Skeletal muscle satellite cell (primary cell): ENCODE results near the gene ABCF1.

ENCODE experiments used
- H3K27me3 ChIP-seq: 2 replicates; pipeline ENCODE4 v1.7.0; 2013; ENCODE audit warnings: low read length; ENCODE audit not compliant: control insufficient read depth, insufficient read depth
- H3K36me3 ChIP-seq: 2 replicates; pipeline ENCODE4 v1.7.0; 2013; ENCODE audit warnings: mild to moderate bottlenecking, control low read depth, low read length; ENCODE audit not compliant: insufficient read depth
- H3K4me1 ChIP-seq: 2 replicates; pipeline ENCODE4 v1.7.0; 2013; ENCODE audit warnings: low read length; ENCODE audit not compliant: control insufficient read depth, insufficient read depth
- H3K4me2 ChIP-seq: 2 replicates; pipeline ENCODE4 v1.7.0; 2013; ENCODE audit warnings: mild to moderate bottlenecking, low read length
- H3K4me3 ChIP-seq: 2 replicates; pipeline ENCODE4 v1.7.0; 2013; ENCODE audit warnings: low read length
- H3K9ac ChIP-seq: 2 replicates; pipeline ENCODE4 v1.7.0; 2013; ENCODE audit warnings: mild to moderate bottlenecking, low read depth, low read length, moderate library complexity
- H3K9me3 ChIP-seq: replicated peaks from 2 replicates; pipeline ENCODE4 v1.7.0; 2013; ENCODE audit warnings: mild to moderate bottlenecking, control low read depth, low read length
- small RNA-seq: library from RNA; depleted of rRNA; stranded (forward); fragments of <200 nt; gene quantifications from one replicate; pipeline ENCODE3, GENCODE V24; 2012

Gene ABCF1

DNA sequence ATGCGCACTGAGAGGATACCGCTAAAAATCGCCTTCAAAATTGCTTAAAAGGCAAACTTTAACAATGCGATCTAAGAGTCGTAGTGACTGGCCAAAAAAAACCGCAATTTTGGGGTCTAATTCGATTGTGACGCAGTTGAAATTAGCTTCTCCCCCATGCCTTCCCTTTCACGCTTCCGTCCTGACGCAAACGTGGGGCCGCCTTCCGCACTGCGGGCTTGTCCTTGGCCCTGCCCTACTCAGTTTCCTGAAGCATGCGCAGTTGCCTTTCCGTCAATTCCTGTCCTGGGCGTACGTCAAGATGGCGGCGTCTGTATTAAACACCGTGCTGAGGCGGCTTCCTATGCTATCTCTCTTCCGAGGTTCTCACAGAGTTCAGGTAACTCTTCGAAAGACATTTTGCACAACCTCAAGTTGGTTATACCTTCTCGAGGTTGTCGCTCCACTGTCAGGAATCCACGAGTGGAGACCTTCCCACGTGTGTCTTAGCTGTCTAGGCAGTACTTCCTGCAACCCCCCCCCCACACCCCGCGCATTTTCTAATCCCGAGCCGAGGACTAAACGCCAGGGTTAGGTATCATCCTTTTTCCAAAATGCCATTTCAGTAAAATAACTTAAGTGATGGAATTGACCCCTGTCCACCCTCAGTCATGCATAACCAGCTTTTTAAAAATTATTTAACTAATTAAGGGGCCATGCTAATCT is 46.5 kb downstream of the ABCF1 start, which contains the start of gene MRPS18B:
Gene MRPS18B, plus strand, starts transcription at position 276 of the 705 bp plus-strand sequence. Its CDS starts 26 bp downstream, at position 302.
- H3K36me3 ChIP-seq = peaks cover 32% of the 10 kb centered on the region
- H3K4me1 ChIP-seq = peaks cover 31% of the 10 kb centered on the region
- H3K4me2 ChIP-seq = peak within 1 kb of the TSS; percentile 95
- peak within 1 kb of the TSS; percentile 89 for H3K4me3 ChIP-seq
- H3K9ac ChIP-seq = peak within 1 kb of the TSS; percentile 99
- no peaks in the 10 kb centered on the region for H3K27me3 ChIP-seq
- no peaks in the 10 kb centered on the region for H3K9me3 ChIP-seq

DNA sequence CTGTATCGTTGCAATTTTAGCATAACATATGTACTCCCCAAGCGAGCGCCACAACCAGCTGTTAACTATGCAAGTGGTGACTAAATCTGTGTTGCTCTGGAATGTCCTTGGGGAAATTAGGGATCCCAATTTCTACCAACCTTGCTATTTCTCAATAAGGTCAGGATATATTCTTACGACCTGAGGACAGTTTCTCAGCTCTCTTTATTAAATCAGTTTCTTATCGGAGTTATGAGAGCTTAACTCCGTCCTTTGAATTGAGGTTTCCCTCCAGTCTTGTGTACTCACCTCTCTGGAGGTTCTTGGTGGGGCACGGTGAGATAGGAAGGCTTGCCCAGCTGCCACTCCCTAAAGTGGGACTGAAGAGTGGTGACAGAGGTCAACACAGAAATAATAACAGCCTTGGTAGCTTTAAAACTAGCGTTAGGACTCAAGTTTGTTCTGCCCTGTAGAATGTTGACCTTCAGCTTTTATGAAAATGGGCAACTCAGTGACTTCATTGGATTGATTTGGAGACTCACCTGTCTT is 47.1 kb downstream of the ABCF1 start:
- no peaks in the 10 kb centered on the region for H3K9me3 ChIP-seq
- H3K4me2 ChIP-seq = peak overlapping the region; percentile 82
- H3K4me1 ChIP-seq = peaks cover 24% of the 10 kb centered on the region
- peak overlapping the region; percentile 80 for H3K4me3 ChIP-seq
- peak overlapping the region; percentile 99 for H3K9ac ChIP-seq
- H3K36me3 ChIP-seq = peaks cover 37% of the 10 kb centered on the region
- H3K27me3 ChIP-seq = no peaks in the 10 kb centered on the region

DNA sequence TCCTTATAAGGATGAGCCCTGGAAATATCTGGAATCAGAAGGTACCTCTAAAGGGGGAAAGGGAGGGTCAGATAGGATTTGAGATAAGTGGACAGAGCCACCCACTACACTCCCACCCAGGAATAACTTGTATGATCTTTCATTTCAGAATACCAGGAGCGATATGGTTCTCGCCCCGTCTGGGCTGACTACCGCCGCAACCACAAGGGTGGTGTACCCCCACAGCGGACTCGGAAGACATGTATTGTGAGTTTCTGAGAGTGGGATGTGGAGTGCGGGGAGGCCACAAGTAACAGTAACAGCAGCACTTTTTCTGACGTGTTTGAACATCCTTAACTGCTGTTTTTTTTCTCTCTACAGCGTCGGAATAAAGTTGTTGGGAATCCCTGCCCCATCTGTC is 48.3 kb downstream of the ABCF1 start:
- Histone ChIP-seq H3K9ac (peak overlapping the region; percentile 99), H3K4me2 (no peak overlapping the region), H3K4me1 (peaks cover 12% of the 10 kb centered on the region), H3K4me3 (no peak overlapping the region), H3K36me3 (peaks cover 41% of the 10 kb centered on the region), H3K27me3 (no peaks in the 10 kb centered on the region), H3K9me3 (no peaks in the 10 kb centered on the region)

DNA sequence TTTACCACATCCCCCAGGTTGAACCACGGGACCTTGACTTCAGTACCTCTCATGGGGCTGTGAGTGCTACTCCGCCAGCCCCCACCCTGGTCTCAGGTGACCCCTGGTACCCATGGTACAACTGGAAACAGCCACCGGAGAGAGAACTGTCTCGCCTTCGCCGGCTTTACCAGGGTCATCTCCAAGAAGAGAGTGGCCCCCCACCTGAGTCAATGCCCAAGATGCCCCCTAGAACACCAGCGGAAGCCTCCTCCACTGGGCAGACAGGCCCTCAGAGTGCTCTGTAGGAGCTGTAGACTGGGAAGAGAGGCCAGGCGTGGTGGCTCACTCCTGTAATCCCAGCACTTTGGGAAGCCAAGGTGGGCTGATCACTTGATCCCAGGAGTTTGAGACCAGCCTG is 54.3 kb downstream of the ABCF1 start:
- Histone ChIP-seq H3K27me3 (no peaks in the 10 kb centered on the region), H3K4me3 (no peak overlapping the region), H3K9me3 (no peaks in the 10 kb centered on the region), H3K4me1 (peaks cover 14% of the 10 kb centered on the region), H3K9ac (no peak overlapping the region), H3K36me3 (peaks cover 47% of the 10 kb centered on the region), H3K4me2 (no peak overlapping the region)

DNA sequence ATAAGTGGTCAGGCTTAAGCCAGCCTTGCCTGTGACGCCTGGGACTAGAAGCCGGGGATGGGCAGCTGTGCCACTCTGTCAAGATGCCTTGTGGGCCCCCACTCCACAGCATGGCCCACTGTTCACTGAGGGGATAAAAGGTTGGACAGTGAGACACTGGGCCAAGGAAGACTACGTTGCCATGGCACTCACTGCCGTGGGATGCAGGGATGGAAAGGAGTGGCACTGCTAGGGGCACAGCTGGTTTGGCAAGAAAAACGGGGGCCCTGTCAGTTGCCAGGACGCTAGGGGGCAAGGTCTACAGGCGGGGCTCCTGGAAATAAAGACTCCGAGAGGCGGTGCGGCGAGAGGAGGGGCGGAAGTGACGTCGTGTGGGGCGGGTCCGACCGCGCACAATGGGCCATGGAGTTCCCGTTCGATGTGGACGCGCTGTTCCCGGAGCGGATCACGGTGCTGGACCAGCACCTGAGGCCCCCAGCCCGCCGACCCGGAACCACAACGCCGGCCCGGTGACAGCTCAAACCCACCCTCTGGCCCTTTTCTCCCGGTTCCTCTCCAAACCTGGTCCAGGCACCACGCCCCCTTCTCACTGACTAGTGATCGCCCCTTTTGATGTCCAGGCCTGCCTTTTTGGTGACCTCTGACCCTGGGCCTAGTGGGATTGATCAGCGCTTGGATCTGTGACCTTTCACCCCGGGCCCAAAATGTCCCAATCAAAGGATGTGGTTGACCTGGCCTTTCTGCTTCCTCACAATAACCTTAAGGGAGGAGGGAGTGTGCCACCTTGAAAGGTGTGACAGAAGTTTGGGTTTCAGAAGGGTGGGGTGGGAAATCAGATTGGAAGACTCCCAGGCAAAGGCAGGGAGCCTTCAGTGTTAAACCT is 55.5 kb downstream of the ABCF1 start, which contains the start of gene ATAT1:
Gene ATAT1, plus strand, starts transcription at position 391 of the 883 bp plus-strand sequence.
- H3K27me3 ChIP-seq = no peaks in the 10 kb centered on the region
- no peaks in the 10 kb centered on the region for H3K9me3 ChIP-seq
- peak within 1 kb of the TSS; percentile 97 for H3K4me2 ChIP-seq
- peak within 1 kb of the TSS; percentile 84 for H3K4me3 ChIP-seq
- H3K36me3 ChIP-seq = peaks cover 50% of the 10 kb centered on the region
- H3K4me1 ChIP-seq = peaks cover 14% of the 10 kb centered on the region
- H3K9ac ChIP-seq = peak within 1 kb of the TSS; percentile 94

DNA sequence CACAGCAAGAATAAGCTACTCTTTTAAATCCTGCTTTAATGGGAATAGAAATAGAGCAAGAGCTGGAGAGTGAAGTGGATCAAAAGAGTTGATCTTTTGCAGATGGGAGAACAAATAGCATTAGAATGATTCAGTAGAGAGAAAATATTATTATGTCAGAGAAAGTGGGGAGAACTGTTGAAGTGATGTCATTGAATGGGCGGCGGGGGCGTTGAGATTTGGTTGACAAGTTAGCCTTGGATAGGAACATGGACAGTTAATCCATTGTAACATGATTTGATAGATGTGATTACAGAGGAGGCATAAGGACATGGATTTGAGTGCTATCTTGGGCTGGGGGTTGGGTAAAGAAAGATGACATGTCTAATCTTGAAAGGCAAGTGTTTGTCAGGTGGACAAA is 64.6 kb downstream of the ABCF1 start:
- peaks cover 25% of the 10 kb centered on the region for H3K36me3 ChIP-seq
- no peaks in the 10 kb centered on the region for H3K4me1 ChIP-seq
- H3K4me3 ChIP-seq = no peak overlapping the region
- no peaks in the 10 kb centered on the region for H3K27me3 ChIP-seq
- no peak overlapping the region for H3K9ac ChIP-seq
- H3K9me3 ChIP-seq = no peaks in the 10 kb centered on the region
- no peak overlapping the region for H3K4me2 ChIP-seq

DNA sequence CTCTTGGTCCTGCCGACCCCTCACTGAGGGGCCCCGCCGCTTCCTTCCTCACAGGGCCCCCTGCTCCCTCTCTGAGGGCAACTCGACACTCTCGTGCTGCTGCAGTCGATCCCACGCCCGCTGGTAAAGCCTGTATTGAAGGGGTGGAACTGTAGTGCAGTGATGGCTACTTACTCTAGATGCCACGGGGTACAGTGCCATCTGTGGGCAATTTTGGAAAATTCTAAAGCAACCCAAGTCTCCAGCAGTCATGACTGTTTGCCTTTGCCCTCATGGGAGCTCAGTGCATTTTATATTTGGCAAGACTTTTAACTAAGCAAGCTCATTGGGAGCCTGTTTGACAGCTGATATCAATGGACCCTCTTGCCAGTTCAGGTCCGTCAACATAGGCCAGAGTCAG is 69.2 kb downstream of the ABCF1 start:
- no peak overlapping the region for H3K4me2 ChIP-seq
- H3K9ac ChIP-seq = no peak overlapping the region
- H3K4me3 ChIP-seq = no peak overlapping the region
- H3K4me1 ChIP-seq = no peaks in the 10 kb centered on the region
- peaks cover 26% of the 10 kb centered on the region for H3K36me3 ChIP-seq
- no peaks in the 10 kb centered on the region for H3K9me3 ChIP-seq
- H3K27me3 ChIP-seq = no peaks in the 10 kb centered on the region

DNA sequence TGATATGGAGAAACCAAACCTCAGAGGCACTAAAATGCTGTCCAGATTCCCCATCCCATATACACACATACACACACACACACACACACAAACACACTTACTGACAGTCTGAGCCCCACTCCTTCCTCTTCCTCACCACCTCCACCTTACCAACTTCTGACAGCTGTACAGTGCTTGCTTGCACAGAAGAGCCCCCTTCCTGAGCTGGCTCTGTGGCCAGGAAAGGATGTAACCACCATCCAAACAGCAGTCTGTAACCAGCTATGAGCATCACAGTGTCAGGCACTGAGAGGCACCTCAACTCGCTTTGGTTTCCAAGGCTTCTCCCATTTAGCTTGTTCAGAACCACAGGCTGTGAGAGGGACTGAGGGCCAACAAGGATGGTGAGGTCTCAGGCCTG is 69.8 kb downstream of the ABCF1 start:
- Histone ChIP-seq H3K36me3 (peaks cover 26% of the 10 kb centered on the region), H3K9ac (no peak overlapping the region), H3K4me1 (no peaks in the 10 kb centered on the region), H3K4me2 (no peak overlapping the region), H3K9me3 (no peaks in the 10 kb centered on the region), H3K27me3 (no peaks in the 10 kb centered on the region), H3K4me3 (no peak overlapping the region)

Small RNA genes within 50 kb of the gene (small RNA-seq; reads per million reads assigned to genes)
- gene MIR877 = 0.35 reads per million
